Right lobe of liver (tissue), 4 donors: ENCODE measurements around the gene SEC14L1.

ENCODE experiments used
- POLR2A ChIP-seq: fragments of 450-650 bp; IDR thresholded peaks from one replicate; pipeline ENCODE4 v1.6.1; 2017; ENCODE audit warnings: antibody characterized with exemption, mild to moderate bottlenecking
- TF ChIP-seq, protein P1 (sequence below), 4 donors: fragments of 200-600 bp in 3 of 4; fragments of 450-650 bp in 1 of 4; IDR thresholded peaks; one replicate each; pipeline versions ENCODE4 v1.5.1 to v1.8.0; 2016 to 2022; ENCODE audit warnings: antibody characterized with exemption in 4 of 4, mild to moderate bottlenecking in 2 of 4
- donor health status: DM: no; HTN: no; CAD: no.
- donor health status: DM: no; HTN: no; CAD: no.
- donor health status: DM: no; HTN: yes; CAD: no.

GRCh38 chr17:77253611-77254051 is 112.9 kb downstream of the SEC14L1 start:
- TF ChIP-seq, protein P1, sequence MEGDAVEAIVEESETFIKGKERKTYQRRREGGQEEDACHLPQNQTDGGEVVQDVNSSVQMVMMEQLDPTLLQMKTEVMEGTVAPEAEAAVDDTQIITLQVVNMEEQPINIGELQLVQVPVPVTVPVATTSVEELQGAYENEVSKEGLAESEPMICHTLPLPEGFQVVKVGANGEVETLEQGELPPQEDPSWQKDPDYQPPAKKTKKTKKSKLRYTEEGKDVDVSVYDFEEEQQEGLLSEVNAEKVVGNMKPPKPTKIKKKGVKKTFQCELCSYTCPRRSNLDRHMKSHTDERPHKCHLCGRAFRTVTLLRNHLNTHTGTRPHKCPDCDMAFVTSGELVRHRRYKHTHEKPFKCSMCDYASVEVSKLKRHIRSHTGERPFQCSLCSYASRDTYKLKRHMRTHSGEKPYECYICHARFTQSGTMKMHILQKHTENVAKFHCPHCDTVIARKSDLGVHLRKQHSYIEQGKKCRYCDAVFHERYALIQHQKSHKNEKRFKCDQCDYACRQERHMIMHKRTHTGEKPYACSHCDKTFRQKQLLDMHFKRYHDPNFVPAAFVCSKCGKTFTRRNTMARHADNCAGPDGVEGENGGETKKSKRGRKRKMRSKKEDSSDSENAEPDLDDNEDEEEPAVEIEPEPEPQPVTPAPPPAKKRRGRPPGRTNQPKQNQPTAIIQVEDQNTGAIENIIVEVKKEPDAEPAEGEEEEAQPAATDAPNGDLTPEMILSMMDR (IDR thresholded peaks at IDR 0.05) = no peak
- TF ChIP-seq POLR2A = no peak
